ENCODE results near the gene CKAP2L. TPM values are rescaled to one million over a fixed set of nuclear protein-coding genes. Genes with fewer than 3 reads are reported as not detected.

The CKAP2L gene
- total RNA-seq, 1 donor from 2014 or later = 0.26 TPM

DNA sequence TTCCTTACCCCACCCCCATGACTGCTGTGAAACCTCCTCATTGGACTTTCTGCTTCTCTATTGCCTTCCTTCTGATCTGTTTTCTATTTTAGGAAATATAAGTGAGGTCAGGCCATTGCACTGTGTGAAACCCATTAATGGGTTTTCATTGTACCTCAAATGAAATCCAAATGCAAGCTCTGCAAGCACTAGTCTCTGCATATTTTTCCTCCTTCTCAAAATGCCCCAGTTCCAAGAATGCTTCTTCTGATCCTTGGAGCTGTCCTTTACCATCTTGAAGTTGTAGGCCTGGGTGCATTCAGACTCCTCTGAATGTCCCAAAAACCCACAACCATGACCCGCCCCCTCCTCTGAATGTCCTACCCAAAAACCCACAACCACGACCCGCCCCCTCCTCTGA, 11.7 kb upstream of the CKAP2L start:
- TF ChIP-seq, protein P1, sequence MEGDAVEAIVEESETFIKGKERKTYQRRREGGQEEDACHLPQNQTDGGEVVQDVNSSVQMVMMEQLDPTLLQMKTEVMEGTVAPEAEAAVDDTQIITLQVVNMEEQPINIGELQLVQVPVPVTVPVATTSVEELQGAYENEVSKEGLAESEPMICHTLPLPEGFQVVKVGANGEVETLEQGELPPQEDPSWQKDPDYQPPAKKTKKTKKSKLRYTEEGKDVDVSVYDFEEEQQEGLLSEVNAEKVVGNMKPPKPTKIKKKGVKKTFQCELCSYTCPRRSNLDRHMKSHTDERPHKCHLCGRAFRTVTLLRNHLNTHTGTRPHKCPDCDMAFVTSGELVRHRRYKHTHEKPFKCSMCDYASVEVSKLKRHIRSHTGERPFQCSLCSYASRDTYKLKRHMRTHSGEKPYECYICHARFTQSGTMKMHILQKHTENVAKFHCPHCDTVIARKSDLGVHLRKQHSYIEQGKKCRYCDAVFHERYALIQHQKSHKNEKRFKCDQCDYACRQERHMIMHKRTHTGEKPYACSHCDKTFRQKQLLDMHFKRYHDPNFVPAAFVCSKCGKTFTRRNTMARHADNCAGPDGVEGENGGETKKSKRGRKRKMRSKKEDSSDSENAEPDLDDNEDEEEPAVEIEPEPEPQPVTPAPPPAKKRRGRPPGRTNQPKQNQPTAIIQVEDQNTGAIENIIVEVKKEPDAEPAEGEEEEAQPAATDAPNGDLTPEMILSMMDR (IDR thresholded peaks at IDR 0.05; ENCODE audit: insufficient read depth, low read length, severe bottlenecking) = no peak
- FAIRE-seq = no peak
- Histone ChIP-seq H3K4me3 (ENCODE audit: low read depth, low read length) (no peak overlapping the region), H3K36me3 (ENCODE audit: control insufficient read depth, insufficient read depth, low read length) (peaks cover 13% of the 10 kb centered on the region), H3K27me3 (ENCODE audit: control insufficient read depth, insufficient read depth, low read length) (no peaks in the 10 kb centered on the region)
- DNase-seq (ENCODE audit: low read depth) = no peak

DNA sequence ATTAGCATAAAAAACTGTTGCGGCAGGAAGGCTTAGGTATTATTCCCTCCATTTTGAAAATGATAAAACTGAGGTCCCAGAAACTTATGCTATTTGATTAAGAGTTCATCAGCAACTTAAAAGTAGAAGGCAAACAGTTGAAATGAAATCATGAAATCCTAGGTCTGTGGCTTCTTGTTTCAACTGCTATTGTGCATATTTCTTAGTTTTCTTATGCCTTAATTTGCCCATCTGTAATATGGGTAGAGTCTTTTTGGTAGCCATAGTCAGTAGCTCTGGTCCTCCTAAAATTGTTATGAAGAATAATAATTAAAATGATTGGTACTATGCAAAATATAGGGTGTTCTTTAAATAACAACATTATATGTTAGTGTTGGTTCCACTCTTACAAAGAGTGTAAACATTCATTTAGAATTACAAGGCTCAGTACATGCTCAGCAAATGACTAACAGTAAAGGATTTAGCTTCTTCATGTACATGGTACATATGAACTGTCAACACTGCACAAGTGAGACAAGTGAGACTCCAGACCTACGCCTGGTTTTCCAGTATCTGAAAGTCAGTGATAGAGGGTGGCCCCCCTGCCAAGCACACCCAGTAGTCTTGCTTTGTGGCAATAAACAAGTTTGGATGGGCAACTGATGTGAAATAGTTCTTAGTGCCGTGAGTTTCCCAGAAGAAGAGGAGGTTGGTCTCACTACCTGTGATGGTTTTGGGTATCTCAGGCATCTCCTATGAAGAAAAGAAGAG, 10.3 kb upstream of the CKAP2L start:
- Histone ChIP-seq H3K27me3 (ENCODE audit: control insufficient read depth, insufficient read depth, low read length) (no peaks in the 10 kb centered on the region), H3K36me3 (ENCODE audit: control insufficient read depth, insufficient read depth, low read length) (peaks cover 12% of the 10 kb centered on the region), H3K4me3 (ENCODE audit: low read depth, low read length) (no peak overlapping the region)
- no peak for DNase-seq (ENCODE audit: low read depth)
- no peak for FAIRE-seq
- TF ChIP-seq, protein P1 (IDR thresholded peaks at IDR 0.05; ENCODE audit: insufficient read depth, low read length, severe bottlenecking) = no peak

DNA sequence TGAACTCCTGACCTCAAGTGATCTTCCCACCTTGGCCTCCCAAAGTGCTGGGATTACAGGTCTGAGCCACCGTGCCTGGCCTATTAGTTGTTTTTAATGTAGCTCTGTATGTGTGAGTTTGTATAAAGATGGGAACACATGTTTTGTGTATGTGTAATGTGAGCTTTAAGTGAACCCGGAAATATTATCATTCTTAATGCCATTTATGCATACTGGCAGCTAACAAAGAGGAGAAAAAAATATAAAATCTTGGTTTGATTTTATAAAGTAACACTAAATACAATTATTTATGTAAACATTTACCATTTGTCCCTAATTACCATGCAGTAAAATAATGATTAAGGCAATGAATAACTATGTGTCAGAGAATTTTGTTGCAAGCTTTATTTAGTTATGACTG, 9.1 kb upstream of the CKAP2L start:
- Histone ChIP-seq H3K4me3 (ENCODE audit: low read depth, low read length) (no peak overlapping the region), H3K36me3 (ENCODE audit: control insufficient read depth, insufficient read depth, low read length) (peaks cover 9% of the 10 kb centered on the region), H3K27me3 (ENCODE audit: control insufficient read depth, insufficient read depth, low read length) (no peaks in the 10 kb centered on the region)
- peak; percentile 67 for DNase-seq (ENCODE audit: low read depth)
- no peak for FAIRE-seq
- TF ChIP-seq, protein P1 (IDR thresholded peaks at IDR 0.05; ENCODE audit: insufficient read depth, low read length, severe bottlenecking) = no peak

DNA sequence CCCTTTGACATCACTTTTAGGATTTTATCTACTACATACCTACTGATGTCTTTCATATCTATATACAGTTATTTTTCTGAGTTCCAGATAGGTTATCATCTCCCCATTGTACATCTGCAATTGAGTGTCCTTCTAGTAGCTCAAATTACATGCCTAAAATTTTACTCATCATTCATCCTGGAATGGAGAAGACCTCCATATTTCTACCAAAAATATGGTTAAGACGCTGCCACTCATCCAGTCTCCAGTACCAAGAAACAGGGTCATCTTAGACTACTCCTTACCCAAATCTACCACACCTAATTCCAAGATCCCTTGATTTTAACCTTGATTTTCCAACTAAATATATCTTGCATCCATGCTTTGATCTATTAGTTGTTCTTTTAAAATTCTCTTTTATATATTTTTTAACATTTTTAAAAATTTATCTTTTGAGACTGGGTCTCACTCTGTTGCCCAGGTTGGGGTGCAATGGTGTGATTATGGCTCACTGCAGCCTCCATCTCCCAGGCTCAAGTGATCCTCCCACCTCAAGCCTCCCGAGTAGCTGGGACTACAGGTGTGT, 8.6 kb upstream of the CKAP2L start:
- DNase-seq (ENCODE audit: low read depth) (no peak), FAIRE-seq (no peak)
- no peaks in the 10 kb centered on the region for H3K27me3 ChIP-seq (ENCODE audit: control insufficient read depth, insufficient read depth, low read length)
- TF ChIP-seq, protein P1 (IDR thresholded peaks at IDR 0.05; ENCODE audit: insufficient read depth, low read length, severe bottlenecking) = no peak
- peaks cover 9% of the 10 kb centered on the region for H3K36me3 ChIP-seq (ENCODE audit: control insufficient read depth, insufficient read depth, low read length)
- no peak overlapping the region for H3K4me3 ChIP-seq (ENCODE audit: low read depth, low read length)

DNA sequence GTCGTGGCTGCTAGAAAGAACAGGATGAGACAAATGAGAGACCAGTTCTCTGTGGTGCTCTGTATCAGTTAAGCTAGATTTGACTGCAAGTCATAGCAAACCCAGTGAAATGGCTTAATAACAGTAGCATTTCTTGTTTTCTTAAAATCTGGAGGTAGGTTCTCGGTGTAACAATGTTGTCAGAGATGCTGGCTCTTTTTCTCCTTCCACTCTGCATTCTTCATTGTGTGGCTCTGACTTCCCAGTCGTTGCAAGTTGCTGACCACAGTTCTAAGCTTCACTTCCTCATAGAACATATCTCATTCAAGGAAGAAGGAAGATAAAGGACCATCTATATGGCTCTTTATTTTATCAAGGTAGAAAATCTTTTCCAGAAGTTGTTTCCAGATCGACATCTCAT, 7.9 kb upstream of the CKAP2L start:
- peak; percentile 13 for FAIRE-seq
- no peak overlapping the region for H3K4me3 ChIP-seq (ENCODE audit: low read depth, low read length)
- no peaks in the 10 kb centered on the region for H3K27me3 ChIP-seq (ENCODE audit: control insufficient read depth, insufficient read depth, low read length)
- DNase-seq (ENCODE audit: low read depth) = no peak
- peaks cover 6% of the 10 kb centered on the region for H3K36me3 ChIP-seq (ENCODE audit: control insufficient read depth, insufficient read depth, low read length)
- TF ChIP-seq, protein P1 (IDR thresholded peaks at IDR 0.05; ENCODE audit: insufficient read depth, low read length, severe bottlenecking) = no peak
